Caco-2 (cell line): ENCODE measurements around the gene CPA5. TPM values are rescaled to one million over a fixed set of nuclear protein-coding genes. Genes with fewer than 3 reads are reported as not detected.

Source experiments
- BruUV-seq: library from RNA; stranded (reverse); fragments of 400-500 nt; replicated peaks from 2 replicates; lab custom pipeline; 2021; lab: Mats Ljungman, UMichigan
- CTCF ChIA-PET: fragments of 300-600 bp; sonication (Branson Sonifier 250); formaldehyde crosslinking; loops from one replicate; lab custom pipeline; 2022; ENCODE audit warnings: antibody characterized with exemption; lab: Charles Lee
- POLR2A ChIA-PET: fragments of 300-600 bp; sonication (Branson Sonifier 250); formaldehyde crosslinking; loops from one replicate; lab custom pipeline; 2022; ENCODE audit warnings: antibody characterized with exemption; lab: Charles Lee
- DNase-seq, 2 experiments: peaks; one replicate each; pipeline versions ENCODE4 v3.0.0 to v3.0.0-alpha.2; 2020 to 2022
- H3K27me3 ChIP-seq: replicated peaks from 2 replicates; pipeline ENCODE4 v1.6.0; 2011; ENCODE audit warnings: low read length; ENCODE audit not compliant: control insufficient read depth, insufficient read depth
- H3K36me3 ChIP-seq: 2 replicates; pipeline ENCODE4 v1.5.1; 2011; ENCODE audit warnings: low read length; ENCODE audit not compliant: control insufficient read depth, insufficient read depth
- H3K4me1 ChIP-seq: fragments of 250-450 bp; sonication (Bioruptor Pico); 2 replicates; pipeline ENCODE4 v1.5.1; 2020; ENCODE audit warnings: mild to moderate bottlenecking
- H3K4me3 ChIP-seq: 2 replicates; pipeline ENCODE4 v1.5.1; 2011; ENCODE audit warnings: low read depth, mild to moderate bottlenecking, control low read depth, low read length
- H3K9me3 ChIP-seq: fragments of 250-450 bp; sonication (Bioruptor Pico); 2 replicates; pipeline ENCODE4 v1.5.1; 2020; ENCODE audit warnings: mild to moderate bottlenecking, moderate library complexity
- H3K27ac Mint-ChIP-seq: one replicate; pipeline ENCODE4 v1.8.0; 2022; ENCODE audit warnings: mixed read lengths; ENCODE audit not compliant: unreplicated experiment
- H3K27me3 Mint-ChIP-seq: one replicate; pipeline ENCODE4 v1.8.0; 2022; ENCODE audit warnings: mixed read lengths; ENCODE audit not compliant: insufficient read depth, unreplicated experiment
- H3K36me3 Mint-ChIP-seq: one replicate; pipeline ENCODE4 v1.8.0; 2022; ENCODE audit warnings: mild to moderate bottlenecking, mixed read lengths; ENCODE audit not compliant: insufficient read depth, unreplicated experiment
- H3K4me1 Mint-ChIP-seq: one replicate; pipeline ENCODE4 v1.8.0; 2022; ENCODE audit warnings: low read depth, mixed read lengths; ENCODE audit not compliant: unreplicated experiment
- H3K4me3 Mint-ChIP-seq: one replicate; pipeline ENCODE4 v1.8.0; 2022; ENCODE audit warnings: mild to moderate bottlenecking, moderate library complexity, mixed read lengths; ENCODE audit not compliant: unreplicated experiment
- H3K9me3 Mint-ChIP-seq: one replicate; pipeline ENCODE4 v1.8.0; 2022; ENCODE audit warnings: mixed read lengths; ENCODE audit not compliant: unreplicated experiment
- intact Hi-C: fragments of 100-400 bp; cut with micrococcal nuclease; formaldehyde crosslinking; loops from one replicate; pipeline ENCODE4 v1.10.0; 2022; ENCODE audit not compliant: unreplicated experiment
- total RNA-seq: library from RNA; stranded (reverse); gene quantifications from 2 replicates; pipeline ENCODE4 v1.2.3, GENCODE V29; 2022
- TF ChIP-seq, protein P1 (sequence below), 2 experiments: fragments of 200-600 bp in 1 of 2; IDR thresholded peaks; 1 replicate in 1 of 2; 2 replicates in 1 of 2; pipeline versions ENCODE4 v1.5.1 to v1.8.0; 2011 to 2022; ENCODE audit warnings: antibody characterized with exemption in 1 of 2, control low read depth in 1 of 2, inconsistent platforms in 1 of 2, low read depth in 1 of 2, low read length in 1 of 2, mild to moderate bottlenecking in 1 of 2, moderate library complexity in 1 of 2; ENCODE audit not compliant: insufficient read depth in 1 of 2, severe bottlenecking in 1 of 2, unreplicated experiment in 1 of 2

Gene CPA5
- total RNA-seq, 1 experiment from 2014 or later: not detected

GRCh38 chr7:130303551-130303950 is 41.1 kb upstream of the CPA5 start:
- H3K27me3 ChIP-seq: no peaks in the 10 kb centered on the region
- no peak for DNase-seq
- intact Hi-C loops: no loop called here
- TF ChIP-seq, protein P1, sequence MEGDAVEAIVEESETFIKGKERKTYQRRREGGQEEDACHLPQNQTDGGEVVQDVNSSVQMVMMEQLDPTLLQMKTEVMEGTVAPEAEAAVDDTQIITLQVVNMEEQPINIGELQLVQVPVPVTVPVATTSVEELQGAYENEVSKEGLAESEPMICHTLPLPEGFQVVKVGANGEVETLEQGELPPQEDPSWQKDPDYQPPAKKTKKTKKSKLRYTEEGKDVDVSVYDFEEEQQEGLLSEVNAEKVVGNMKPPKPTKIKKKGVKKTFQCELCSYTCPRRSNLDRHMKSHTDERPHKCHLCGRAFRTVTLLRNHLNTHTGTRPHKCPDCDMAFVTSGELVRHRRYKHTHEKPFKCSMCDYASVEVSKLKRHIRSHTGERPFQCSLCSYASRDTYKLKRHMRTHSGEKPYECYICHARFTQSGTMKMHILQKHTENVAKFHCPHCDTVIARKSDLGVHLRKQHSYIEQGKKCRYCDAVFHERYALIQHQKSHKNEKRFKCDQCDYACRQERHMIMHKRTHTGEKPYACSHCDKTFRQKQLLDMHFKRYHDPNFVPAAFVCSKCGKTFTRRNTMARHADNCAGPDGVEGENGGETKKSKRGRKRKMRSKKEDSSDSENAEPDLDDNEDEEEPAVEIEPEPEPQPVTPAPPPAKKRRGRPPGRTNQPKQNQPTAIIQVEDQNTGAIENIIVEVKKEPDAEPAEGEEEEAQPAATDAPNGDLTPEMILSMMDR (IDR thresholded peaks at IDR 0.05; ENCODE audit: insufficient read depth in 1 of 2, low read depth in 1 of 2, low read length in 1 of 2, severe bottlenecking in 1 of 2, unreplicated experiment in 1 of 2): no peak
- H3K4me1 Mint-ChIP-seq: no peaks in the 10 kb centered on the region
- no TSS peak for BruUV-seq
- H3K4me1 ChIP-seq: no peaks in the 10 kb centered on the region
- H3K36me3 Mint-ChIP-seq: no peaks in the 10 kb centered on the region
- no peaks in the 10 kb centered on the region for H3K27me3 Mint-ChIP-seq
- H3K4me3 ChIP-seq: no peak overlapping the region
- no peaks in the 10 kb centered on the region for H3K9me3 Mint-ChIP-seq
- H3K4me3 Mint-ChIP-seq: no peak overlapping the region
- ChIA-PET CTCF (no interaction called here), POLR2A (no interaction called here)
- no peaks in the 10 kb centered on the region for H3K36me3 ChIP-seq
- no peaks in the 10 kb centered on the region for H3K9me3 ChIP-seq
- H3K27ac Mint-ChIP-seq: no peak overlapping the region

- no peak for DNase-seq
- Histone ChIP-seq H3K4me1 (no peaks in the 10 kb centered on the region), H3K36me3 (no peaks in the 10 kb centered on the region), H3K9me3 (no peaks in the 10 kb centered on the region), H3K4me3 (no peak overlapping the region), H3K27me3 (no peaks in the 10 kb centered on the region)
- Mint-ChIP-seq H3K4me3 (no peak overlapping the region), H3K27ac (no peak overlapping the region), H3K9me3 (no peaks in the 10 kb centered on the region), H3K27me3 (no peaks in the 10 kb centered on the region), H3K4me1 (no peaks in the 10 kb centered on the region), H3K36me3 (no peaks in the 10 kb centered on the region)
- no TSS peak for BruUV-seq
- intact Hi-C loops: no loop called here
- ChIA-PET POLR2A (no interaction called here), CTCF (no interaction called here)
- TF ChIP-seq, protein P1 (IDR thresholded peaks at IDR 0.05; ENCODE audit: insufficient read depth in 1 of 2, low read depth in 1 of 2, low read length in 1 of 2, severe bottlenecking in 1 of 2, unreplicated experiment in 1 of 2): no peak
These were observed 40.6 kb upstream of the CPA5 start for GRCh38 chr7:130303982-130304381.

GRCh38 chr7:130304878-130305277 is 39.7 kb upstream of the CPA5 start:
- no peaks in the 10 kb centered on the region for H3K27me3 ChIP-seq
- BruUV-seq: no TSS peak
- Mint-ChIP-seq H3K27ac (no peak overlapping the region), H3K9me3 (no peaks in the 10 kb centered on the region), H3K4me3 (no peak overlapping the region), H3K36me3 (no peaks in the 10 kb centered on the region), H3K27me3 (no peaks in the 10 kb centered on the region), H3K4me1 (no peaks in the 10 kb centered on the region)
- intact Hi-C loops: no loop called here
- no peaks in the 10 kb centered on the region for H3K36me3 ChIP-seq
- DNase-seq: no peak
- H3K4me1 ChIP-seq: no peaks in the 10 kb centered on the region
- TF ChIP-seq, protein P1 (IDR thresholded peaks at IDR 0.05; ENCODE audit: insufficient read depth in 1 of 2, low read depth in 1 of 2, low read length in 1 of 2, severe bottlenecking in 1 of 2, unreplicated experiment in 1 of 2): no peak
- ChIA-PET CTCF (no interaction called here), POLR2A (interaction anchor here (0.6 kb wide), 1 partner anchor 18 kb away, joined by 3 read pairs; no protein-coding TSS in a partner anchor)
- H3K4me3 ChIP-seq: no peak overlapping the region
- H3K9me3 ChIP-seq: no peaks in the 10 kb centered on the region
